ENCODE measurements around the gene CRYAA.

Gene CRYAA

DNA sequence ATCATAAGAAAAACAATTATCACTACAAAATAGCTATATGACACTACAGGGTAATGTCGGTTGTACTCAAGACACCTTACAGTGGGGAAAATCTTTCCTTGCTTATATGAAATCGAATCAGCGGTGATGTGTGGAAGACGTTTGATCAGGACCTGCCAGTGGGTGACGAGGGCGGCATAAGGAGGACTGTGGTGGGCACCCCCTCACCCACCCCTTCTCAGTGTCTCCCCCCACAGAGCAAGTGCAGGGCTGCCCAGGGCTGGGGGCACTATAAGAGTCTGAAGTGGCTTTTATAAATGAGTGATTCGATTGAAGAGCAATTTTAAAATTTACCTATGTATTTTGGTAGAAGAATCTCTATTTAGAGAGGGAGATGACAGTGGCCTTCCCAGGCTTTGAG, 35.8 kb downstream of the CRYAA start:
- DNase-seq, result no peak

DNA sequence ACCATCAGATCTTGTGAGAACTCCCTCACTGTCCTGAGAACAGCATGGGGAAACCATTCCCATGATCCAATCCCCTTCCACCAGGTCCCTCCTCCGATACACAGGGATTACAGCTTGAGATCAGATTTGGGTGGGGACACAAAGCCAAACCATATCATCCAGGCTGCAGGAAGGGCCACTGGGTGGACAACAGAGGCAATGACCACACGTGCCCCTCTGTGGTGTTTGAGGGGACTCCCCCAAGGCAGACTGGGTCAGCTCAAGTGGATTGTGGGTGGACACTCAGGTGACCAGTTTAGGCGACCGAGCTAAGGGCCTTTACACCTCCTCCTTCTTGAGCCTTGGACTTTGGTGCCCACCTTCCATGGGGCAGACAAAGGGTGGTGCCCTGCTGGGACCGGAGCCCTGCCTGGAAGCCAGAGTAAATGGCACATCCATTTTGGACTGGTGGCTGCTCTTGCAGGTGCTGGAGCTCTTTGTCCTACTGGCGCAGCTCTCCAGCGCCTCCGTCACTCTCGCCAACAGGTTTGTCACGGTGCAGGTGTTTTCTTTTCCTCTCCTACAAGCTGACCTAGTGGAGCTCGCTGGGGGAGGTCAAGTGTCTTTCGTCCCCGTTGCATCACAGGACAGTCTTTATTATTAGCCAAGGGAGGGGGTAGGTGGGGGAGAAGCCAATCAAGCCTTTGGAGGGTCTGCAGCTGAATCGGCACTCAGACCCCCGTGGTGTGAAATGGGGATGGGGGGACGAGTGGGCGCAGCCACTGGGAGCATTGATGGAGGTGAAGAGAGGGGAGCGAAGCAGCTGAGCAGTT, 37.6 kb downstream of the CRYAA start:
- DNase-seq, result no peak

DNA sequence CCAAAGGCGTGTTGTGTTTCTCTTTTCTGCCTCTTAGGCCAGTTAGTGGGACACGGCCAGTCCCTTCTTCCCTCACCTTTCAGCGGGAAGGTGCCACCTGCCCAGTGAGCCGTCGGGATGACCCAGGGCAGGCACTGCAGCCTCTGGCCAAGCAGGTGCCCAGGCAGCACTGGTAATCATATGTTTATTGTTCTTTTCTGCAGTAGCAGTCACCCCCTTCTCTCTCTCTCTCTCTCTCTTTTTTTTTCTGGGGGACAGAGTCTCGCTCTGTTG, 38.2 kb downstream of the CRYAA start:
- no peak for DNase-seq

DNA sequence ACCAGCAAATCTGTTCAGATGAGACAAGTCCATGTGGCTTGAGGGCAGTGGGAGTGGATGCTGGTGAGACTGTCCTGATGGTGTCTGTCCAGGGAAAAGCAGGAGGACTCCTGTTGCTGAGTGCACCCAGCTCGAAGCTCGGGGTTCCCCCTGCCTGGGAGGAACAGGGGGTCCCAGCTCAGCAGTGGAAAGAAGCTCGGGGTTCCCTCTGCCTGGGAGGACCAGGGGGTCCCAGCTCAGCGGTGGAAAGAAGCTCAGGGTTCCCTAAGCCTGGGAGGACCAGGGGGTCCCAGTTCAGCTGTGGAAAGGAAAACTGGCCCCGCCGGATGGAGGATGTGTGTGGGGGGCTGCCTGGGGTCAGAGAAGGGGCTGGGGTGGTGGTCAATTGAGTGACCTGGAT, 39.1 kb downstream of the CRYAA start:
- no peak for DNase-seq

DNA sequence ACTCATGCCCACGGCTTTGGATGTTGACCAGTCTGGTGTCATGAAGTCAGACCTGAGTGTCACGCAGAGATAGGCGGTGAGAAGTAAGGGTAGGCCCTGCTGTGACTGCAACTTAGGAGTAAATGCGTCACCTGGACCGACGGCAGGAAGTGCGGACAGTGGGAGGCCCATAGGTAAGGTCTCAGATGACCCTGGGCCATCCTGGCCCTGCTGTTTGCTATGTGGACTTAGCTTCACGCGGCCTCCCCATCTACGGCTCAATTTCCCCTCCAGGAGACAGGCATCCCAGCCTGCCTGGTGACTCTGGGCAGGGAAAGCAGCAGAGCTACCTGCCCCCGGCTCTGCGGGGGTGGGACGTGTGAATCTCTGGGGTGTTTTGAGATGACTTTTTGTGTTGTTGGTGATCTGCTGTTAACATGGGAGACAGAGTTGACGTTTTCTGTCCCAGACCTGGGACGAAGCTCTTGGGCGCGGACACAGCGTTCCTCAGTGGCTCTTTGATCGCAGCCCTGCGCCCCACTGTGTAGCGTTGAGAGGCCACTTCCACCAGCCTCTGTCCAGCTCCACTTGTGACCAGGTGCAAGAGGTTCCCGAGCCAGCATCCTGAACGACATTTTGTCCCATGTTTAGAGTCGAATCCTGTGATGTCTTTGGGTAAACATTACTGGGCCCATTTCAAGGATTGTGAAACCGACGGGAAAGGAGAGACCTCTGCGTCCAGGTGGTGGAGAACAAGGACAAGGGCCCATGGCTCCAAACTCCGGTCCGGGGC, 39.9 kb downstream of the CRYAA start:
- no peak for DNase-seq

DNA sequence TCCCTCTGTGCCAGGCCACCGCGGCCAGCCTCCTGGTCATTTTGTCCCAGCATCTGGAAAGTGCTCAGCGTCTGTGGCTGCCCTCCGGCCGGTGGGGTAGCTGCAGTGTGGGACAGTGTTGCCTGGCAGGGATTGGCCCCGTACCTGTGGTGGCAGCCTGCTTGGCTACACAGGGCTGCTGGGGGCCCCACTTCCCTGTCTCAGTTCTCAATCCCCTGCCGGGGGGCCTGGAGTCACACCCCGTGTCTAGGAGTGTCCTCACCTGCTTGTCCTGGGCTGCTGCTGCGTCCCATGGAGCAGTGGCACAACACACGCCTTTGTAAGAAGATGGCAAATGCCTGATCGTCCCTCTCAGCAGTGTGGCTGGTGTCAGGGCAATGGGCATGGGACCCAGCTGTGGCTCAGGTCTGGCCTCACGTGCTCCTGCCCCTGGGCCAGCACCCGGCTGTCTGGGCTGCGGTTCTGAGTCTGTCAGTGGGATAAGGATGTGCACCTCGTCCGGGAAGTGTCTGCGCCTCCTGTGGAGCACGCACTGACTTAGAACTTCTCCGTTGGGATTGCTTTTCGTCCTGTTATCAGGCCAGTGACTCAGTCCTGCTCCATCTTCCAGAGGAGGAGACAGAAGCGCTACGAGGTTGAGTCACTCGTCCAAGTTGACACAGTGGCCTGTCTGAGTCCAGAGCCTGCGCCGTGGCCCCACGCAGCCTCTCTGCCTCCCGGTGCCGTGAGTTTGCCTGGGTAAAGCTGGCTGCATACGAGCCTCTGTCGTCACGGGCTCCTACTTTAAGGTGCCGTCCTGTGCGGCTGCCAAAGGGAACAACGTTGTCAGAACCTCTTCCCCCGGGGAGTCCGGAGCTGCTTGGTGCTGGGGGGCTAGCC, 41.0 kb downstream of the CRYAA start:
- DNase-seq, result no peak

DNA sequence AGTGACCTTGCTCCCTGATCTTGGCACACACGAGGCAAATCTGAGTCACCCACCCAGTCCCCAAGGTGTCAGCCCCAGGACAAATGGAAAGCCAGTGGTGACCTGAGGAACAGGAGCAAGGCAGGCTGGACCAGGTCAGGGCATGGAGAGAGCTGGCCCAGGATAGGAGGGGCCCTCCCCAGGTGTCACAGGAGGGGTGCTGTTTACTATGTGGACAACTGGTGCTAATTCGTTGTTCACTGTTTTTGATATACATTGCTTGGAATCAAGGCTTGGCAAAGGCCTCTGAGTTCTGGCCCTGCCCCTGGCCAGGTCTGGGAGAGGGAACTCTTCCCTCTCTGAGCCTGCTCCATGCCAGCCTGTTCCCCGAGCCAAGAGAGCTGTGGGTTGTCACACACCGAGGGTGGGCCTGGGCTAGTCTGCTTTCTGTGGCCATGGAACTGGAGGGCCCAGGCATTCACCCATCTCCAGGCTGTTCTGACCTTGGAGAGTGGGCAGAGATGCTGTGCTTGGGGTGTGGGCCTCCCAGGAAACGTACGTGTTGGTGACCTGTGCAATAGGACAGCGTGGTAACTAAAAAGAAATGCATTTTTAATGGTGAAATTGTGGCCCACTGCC, 41.8 kb downstream of the CRYAA start:
- DNase-seq, result no peak

DNA sequence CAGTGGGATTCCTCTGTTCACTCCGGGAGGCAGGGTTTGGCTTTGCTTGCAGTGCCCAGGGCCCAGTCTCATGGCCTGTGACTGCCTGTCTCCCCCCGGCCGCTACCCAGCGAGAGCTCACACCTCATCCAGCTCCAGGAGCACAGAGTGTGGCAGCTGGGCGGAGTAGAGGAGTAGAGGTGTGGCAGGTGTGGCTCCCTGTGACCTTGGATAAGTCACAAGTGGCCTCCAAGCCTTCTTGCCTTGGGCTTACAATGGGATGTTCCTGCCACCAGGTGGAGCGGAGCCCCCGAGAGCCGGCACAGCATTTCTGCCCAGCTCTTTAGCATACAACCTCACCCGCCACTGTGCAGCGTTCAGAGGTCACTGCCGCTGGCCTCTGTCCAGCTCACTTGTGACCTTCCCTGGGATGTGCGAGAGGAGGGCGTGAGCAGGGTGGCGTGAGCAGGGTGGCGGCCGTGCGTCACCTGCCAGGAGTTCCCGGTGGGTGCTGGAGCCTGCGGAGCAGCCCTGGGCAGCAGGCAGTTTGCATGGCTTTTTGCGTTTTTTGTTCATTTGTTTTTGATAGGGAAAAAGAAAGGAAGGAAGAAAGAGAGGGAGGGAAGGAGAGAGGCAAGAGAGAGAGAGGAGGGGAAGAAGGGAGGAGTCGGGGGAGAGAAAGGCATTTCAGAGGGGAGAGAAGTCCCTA, 42.4 kb downstream of the CRYAA start:
- DNase-seq, result no peak

DNA sequence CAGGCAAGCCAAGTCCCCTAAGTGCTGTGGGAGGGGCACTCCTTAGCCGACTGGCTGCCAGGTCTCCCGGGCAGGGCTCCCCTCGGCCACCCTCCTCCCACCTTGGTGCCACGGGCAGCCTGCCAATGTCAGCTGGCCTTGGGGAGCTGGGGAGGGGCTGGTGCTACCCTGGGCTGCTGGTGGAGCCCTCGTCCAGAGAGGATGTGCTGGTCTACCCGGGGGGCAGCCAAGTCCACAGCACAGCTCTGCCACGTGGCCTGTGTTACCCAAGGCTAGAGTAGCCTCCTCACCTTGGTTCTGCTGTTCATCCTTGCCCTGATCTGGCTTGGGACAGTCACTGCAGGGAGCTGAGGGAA, 42.9 kb downstream of the CRYAA start:
- no peak for DNase-seq
